CD4-positive, alpha-beta memory T cell (primary cell): ENCODE data around the gene FUOM. TPM values are rescaled to one million over a fixed set of nuclear protein-coding genes. Genes with fewer than 3 reads are reported as not detected.

ENCODE experiments used
- CTCF ChIA-PET: fragments of 350-600 bp; sonication (Branson Sonifier 250); formaldehyde crosslinking; loops from one replicate; lab custom pipeline; 2021; ENCODE audit warnings: inconsistent platforms; ENCODE audit not compliant: partially characterized antibody; lab: Charles Lee
- POLR2A ChIA-PET: fragments of 350-600 bp; sonication (Branson Sonifier 250); formaldehyde crosslinking; loops from one replicate; lab custom pipeline; 2021; ENCODE audit not compliant: partially characterized antibody; lab: Charles Lee
- DNase-seq, 5 donors: peaks; one replicate each; pipeline versions ENCODE4 v3.0.0 to v3.0.0-alpha.2; 2020 to 2022; ENCODE audit warnings: mixed read lengths in 1 of 5
- H3K27ac ChIP-seq: one replicate; pipeline ENCODE4 v1.7.0; 2013; ENCODE audit warnings: low read depth, low read length
- H3K27me3 ChIP-seq: 2 replicates; pipeline ENCODE4 v1.7.0; 2013; ENCODE audit warnings: mild to moderate bottlenecking, low read length, moderate library complexity; ENCODE audit not compliant: insufficient read depth
- H3K36me3 ChIP-seq: 2 replicates; pipeline ENCODE4 v1.7.0; 2013; ENCODE audit warnings: mild to moderate bottlenecking, low read length, moderate library complexity; ENCODE audit not compliant: insufficient read depth
- H3K4me1 ChIP-seq: 2 replicates; pipeline ENCODE4 v1.7.0; 2013; ENCODE audit warnings: mild to moderate bottlenecking, low read length, moderate library complexity; ENCODE audit not compliant: insufficient read depth
- H3K4me3 ChIP-seq, 2 donors: one replicate each; pipeline ENCODE4 v1.7.0; 2013; ENCODE audit warnings: low read length in 2 of 2, mild to moderate bottlenecking in 1 of 2
- H3K9me3 ChIP-seq, 2 donors: one replicate each; pipeline ENCODE4 v1.7.0; 2013; ENCODE audit warnings: low read length in 2 of 2, control low read depth in 1 of 2; ENCODE audit not compliant: control insufficient read depth in 1 of 2
- H3K27ac Mint-ChIP-seq, 7 donors: one replicate each; pipeline ENCODE4 v1.8.0; 2020 to 2021; ENCODE audit warnings: mixed read lengths in 7 of 7, mild to moderate bottlenecking in 6 of 7, inconsistent platforms in 3 of 7, moderate library complexity in 3 of 7
- H3K27me3 Mint-ChIP-seq, 2 donors: one replicate each; pipeline ENCODE4 v1.8.0; 2020 to 2021; ENCODE audit warnings: mixed read lengths in 2 of 2
- H3K36me3 Mint-ChIP-seq, 2 donors: one replicate each; pipeline ENCODE4 v1.8.0; 2020 to 2021; ENCODE audit warnings: mixed read lengths in 2 of 2, inconsistent platforms in 1 of 2, mild to moderate bottlenecking in 1 of 2
- H3K4me1 Mint-ChIP-seq, 4 donors: one replicate each; pipeline ENCODE4 v1.8.0; 2020 to 2021; ENCODE audit warnings: mixed read lengths in 4 of 4, mild to moderate bottlenecking in 1 of 4
- H3K4me3 Mint-ChIP-seq, 8 donors: one replicate each; pipeline ENCODE4 v1.8.0; 2020 to 2021; ENCODE audit warnings: mixed read lengths in 8 of 8, mild to moderate bottlenecking in 7 of 8, moderate library complexity in 6 of 8, inconsistent platforms in 3 of 8
- H3K9me3 Mint-ChIP-seq, 8 donors: one replicate each; pipeline ENCODE4 v1.8.0; 2020 to 2021; ENCODE audit warnings: mixed read lengths in 8 of 8, mild to moderate bottlenecking in 5 of 8, inconsistent platforms in 3 of 8, moderate library complexity in 1 of 8
- intact Hi-C: fragments of 100-400 bp; cut with micrococcal nuclease; formaldehyde crosslinking; loops from one replicate; pipeline ENCODE4 v1.15.1; 2023
- polyA plus RNA-seq, 2 donors: library from polyadenylated mRNA; unstranded; fragments of 300-500 nt; fragmentation: Illumina TruSeq; gene quantifications; one replicate each; pipeline ENCODE4 v1.2.3, GENCODE V29; 2021
- total RNA-seq, 2 experiments: library from RNA; stranded (reverse); gene quantifications; one replicate each; pipeline ENCODE4 v1.2.3, GENCODE V29; 2021

Gene FUOM
- total and polyA plus RNA-seq, 4 experiments from 2014 or later = 15.6 to 18.1 (median 16.7) TPM

- peak overlapping the region in 4 of 7 donors; percentile 3 to 87 (median 60) for H3K27ac Mint-ChIP-seq
- CTCF ChIA-PET = interaction anchor here (0.6 to 2.5 kb wide), 2 partner anchors 19 to 83 kb away, joined by 3 to 9 read pairs; no protein-coding TSS in a partner anchor
Measured at GRCh38 chr10:133310399-133310755, 47.4 kb downstream of the FUOM start.

GRCh38 chr10:133309720-133310398 lies 48.0 kb downstream of the FUOM start:
- no peak overlapping the region for H3K4me3 ChIP-seq
- CTCF ChIA-PET = interaction anchor here (2.5 kb wide), 1 partner anchor 20 kb away, joined by 9 read pairs; no protein-coding TSS in a partner anchor

More at GRCh38 chr10:133310399-133310755, 47.4 kb downstream of the FUOM start:
- peaks cover 4 to 37% of the 10 kb centered on the region in 2 donors for H3K36me3 Mint-ChIP-seq
- no peak overlapping the region for H3K4me3 ChIP-seq
- H3K27me3 ChIP-seq = no peaks in the 10 kb centered on the region
- POLR2A ChIA-PET = interaction anchor here (0.9 to 1.5 kb wide), 2 partner anchors 50 to 53 kb away, joined by 3 to 5 read pairs; no protein-coding TSS in a partner anchor
- peaks cover 0 to 5% (median 0%) of the 10 kb centered on the region in 8 donors for H3K9me3 Mint-ChIP-seq
- no peaks in the 10 kb centered on the region for H3K36me3 ChIP-seq
- H3K4me1 ChIP-seq = peaks cover 23% of the 10 kb centered on the region
- intact Hi-C loops = loop anchor here (10.0 kb wide), 1 partner anchor 406 kb away; no protein-coding TSS in a partner anchor
- H3K4me1 Mint-ChIP-seq = peaks cover 12 to 35% (median 24%) of the 10 kb centered on the region in 4 donors
- DNase-seq = no peak
- no peak overlapping the region for H3K27ac ChIP-seq
- no peaks in the 10 kb centered on the region for H3K9me3 ChIP-seq
- H3K27me3 Mint-ChIP-seq = peaks cover 0 to 6% of the 10 kb centered on the region in 2 donors
- peak overlapping the region in 4 of 8 donors; percentile 8 to 69 (median 14) for H3K4me3 Mint-ChIP-seq

GRCh38 chr10:133309100-133309719 lies 48.6 kb downstream of the FUOM start:
- H3K9me3 ChIP-seq = no peaks in the 10 kb centered on the region
- Mint-ChIP-seq H3K36me3 (peaks cover 4 to 38% of the 10 kb centered on the region in 2 donors), H3K4me3 (peak overlapping the region; percentile 67 to 83 (median 73)), H3K4me1 (peaks cover 17 to 42% (median 28%) of the 10 kb centered on the region in 4 donors), H3K27ac (peak overlapping the region; percentile 80 to 91 (median 87)), H3K27me3 (peaks cover 0 to 6% of the 10 kb centered on the region in 2 donors), H3K9me3 (peaks cover 0 to 5% (median 0%) of the 10 kb centered on the region in 8 donors)
- peak overlapping the region in 1 of 2 donors; percentile 87 for H3K4me3 ChIP-seq
- peak overlapping the region; percentile 97 for H3K27ac ChIP-seq
- no peaks in the 10 kb centered on the region for H3K27me3 ChIP-seq
- intact Hi-C loops = loop anchor here (1.0 to 2.0 kb wide), 5 partner anchors 28 to 772 kb away; partner anchors contain the start of genes CALY, ECHS1, INPP5A and MTG1
- ChIA-PET CTCF (interaction anchor here (2.5 kb wide), 1 partner anchor 20 kb away, joined by 9 read pairs; no protein-coding TSS in a partner anchor), POLR2A (interaction anchor here (3.0 kb wide), 1 partner anchor 31 kb away, joined by 18 read pairs; no protein-coding TSS in a partner anchor)
- H3K36me3 ChIP-seq = no peaks in the 10 kb centered on the region
- H3K4me1 ChIP-seq = peaks cover 23% of the 10 kb centered on the region
- peak; percentile 92 to 97 (median 94) for DNase-seq

More at GRCh38 chr10:133309720-133310398, 48.0 kb downstream of the FUOM start:
- H3K27ac ChIP-seq = peak overlapping the region; percentile 97
- Mint-ChIP-seq H3K4me1 (peaks cover 15 to 40% (median 28%) of the 10 kb centered on the region in 4 donors), H3K27ac (peak overlapping the region; percentile 31 to 91 (median 77)), H3K9me3 (peaks cover 0 to 5% (median 0%) of the 10 kb centered on the region in 8 donors), H3K4me3 (peak overlapping the region; percentile 21 to 83 (median 57)), H3K27me3 (peaks cover 0 to 6% of the 10 kb centered on the region in 2 donors), H3K36me3 (peaks cover 4 to 37% of the 10 kb centered on the region in 2 donors)
- no peaks in the 10 kb centered on the region for H3K27me3 ChIP-seq
- H3K4me1 ChIP-seq = peaks cover 23% of the 10 kb centered on the region
- no peaks in the 10 kb centered on the region for H3K36me3 ChIP-seq
- H3K9me3 ChIP-seq = no peaks in the 10 kb centered on the region
- DNase-seq = no peak
- POLR2A ChIA-PET = interaction anchor here (0.9 kb wide), 1 partner anchor 53 kb away, joined by 3 read pairs; no protein-coding TSS in a partner anchor
- intact Hi-C loops = loop anchor here (1.0 to 10.0 kb wide), 6 partner anchors 27 to 773 kb away; partner anchors contain the start of genes CALY, ECHS1, INPP5A and MTG1

DNA sequence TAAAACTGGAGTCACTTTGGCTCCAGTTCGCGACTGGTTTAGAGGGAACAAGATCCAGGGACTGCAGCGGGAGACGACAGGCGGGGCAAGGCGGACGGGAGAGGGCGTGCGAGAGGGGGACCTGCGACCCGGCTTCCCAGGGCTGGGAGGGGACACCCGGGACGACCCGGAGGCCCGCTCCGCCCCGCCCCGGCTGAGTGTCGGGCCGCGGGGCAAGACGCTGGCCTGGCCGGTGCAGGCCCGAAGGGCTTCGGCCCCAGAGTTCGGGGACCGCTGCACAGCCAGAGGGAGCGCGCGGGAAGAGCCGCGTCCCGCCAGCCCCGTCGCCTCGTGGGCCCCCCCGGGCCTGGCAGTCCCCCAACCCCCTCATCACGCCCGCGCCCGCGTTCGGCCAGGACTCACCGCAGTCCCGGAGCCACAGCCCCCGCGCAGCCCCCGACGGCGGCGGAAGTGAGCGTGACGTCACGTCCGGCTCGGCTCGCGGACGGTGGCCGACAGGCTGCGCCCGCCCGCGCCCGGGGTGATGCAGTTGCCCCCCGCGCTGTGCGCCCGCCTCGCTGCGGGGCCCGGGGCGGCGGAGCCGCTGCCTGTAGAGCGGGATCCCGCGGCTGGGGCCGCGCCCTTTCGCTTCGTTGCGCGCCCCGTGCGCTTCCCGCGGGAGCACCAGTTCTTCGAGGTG lies 49.3 kb downstream of the FUOM start, which contains the start of the genes TUBGCP2 and ZNF511:
Gene TUBGCP2, minus strand, starts transcription at position 452 of the 679 bp plus-strand sequence. CDS start 5,931 bp downstream, outside the sequence.
Gene ZNF511, plus strand, starts transcription at position 494 of the 679 bp plus-strand sequence. Its CDS starts 30 bp downstream, at position 524.
- Mint-ChIP-seq H3K27me3 (peaks cover 0 to 6% of the 10 kb centered on the region in 2 donors), H3K4me3 (peak within 1 kb of the TSS; percentile 91 to 99 (median 98)), H3K9me3 (peaks cover 0 to 6% (median 0%) of the 10 kb centered on the region in 8 donors), H3K36me3 (peaks cover 4 to 43% of the 10 kb centered on the region in 2 donors), H3K27ac (peak within 1 kb of the TSS; percentile 99 to 100 (median 100)), H3K4me1 (peaks cover 17 to 48% (median 27%) of the 10 kb centered on the region in 4 donors)
- intact Hi-C loops = loop anchor here (1.0 to 2.0 kb wide), 7 partner anchors 28 to 772 kb away; partner anchors contain the start of genes CALY, ECHS1, FUOM and INPP5A
- POLR2A ChIA-PET = interaction anchor here (1.2 to 3.0 kb wide), 11 partner anchors 20 to 82 kb away, joined by 3 to 18 read pairs (median 6); partner anchors contain the start of genes ADAM8 and CALY
- Histone ChIP-seq H3K27me3 (no peaks in the 10 kb centered on the region), H3K36me3 (no peaks in the 10 kb centered on the region), H3K9me3 (no peaks in the 10 kb centered on the region), H3K4me1 (peaks cover 23% of the 10 kb centered on the region), H3K27ac (peak within 1 kb of the TSS; percentile 97), H3K4me3 (peak within 1 kb of the TSS; percentile 80 to 87)
- CTCF ChIA-PET = interaction anchor here (0.6 to 3.3 kb wide), 22 partner anchors 7 to 204 kb away, joined by 3 to 28 read pairs (median 7); partner anchors contain the start of gene ADAM8
- DNase-seq = peak; percentile 90 to 97 (median 95)

DNA sequence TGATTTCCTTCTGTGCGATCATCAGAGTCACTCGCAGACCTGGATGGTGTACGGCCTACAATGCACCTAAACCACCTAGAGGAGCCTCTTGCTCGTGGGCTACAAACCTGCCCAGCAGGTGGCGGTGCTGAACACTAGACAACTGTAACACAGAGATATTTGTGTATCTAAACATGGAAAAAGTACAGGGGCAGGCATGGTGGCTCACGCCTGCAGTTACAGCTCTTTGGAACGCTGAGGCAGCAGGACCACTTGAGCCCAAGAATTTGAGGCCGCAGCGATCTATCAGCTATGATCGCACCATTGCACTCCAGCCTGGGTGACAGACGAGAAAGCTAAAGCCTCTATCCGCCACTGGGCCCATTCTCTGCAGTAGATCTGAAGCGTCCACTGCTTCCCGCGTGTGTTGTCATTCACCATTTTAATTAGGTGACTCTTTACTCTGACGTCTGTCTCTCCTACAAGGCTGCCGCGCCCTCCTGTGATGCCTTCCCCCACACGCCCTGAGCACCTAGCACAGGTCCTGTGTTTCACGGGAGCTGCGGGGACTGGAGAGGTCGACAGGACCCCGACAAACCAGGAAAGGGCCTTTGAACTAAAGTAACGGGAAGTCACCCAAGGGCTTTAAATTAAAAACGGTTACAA lies 49.9 kb downstream of the FUOM start:
- ChIA-PET CTCF (interaction anchor here (0.6 to 3.3 kb wide), 23 partner anchors 8 to 205 kb away, joined by 3 to 28 read pairs (median 7); partner anchors contain the start of gene ADAM8), POLR2A (interaction anchor here (0.6 to 3.0 kb wide), 14 partner anchors 19 to 83 kb away, joined by 3 to 18 read pairs (median 5); partner anchors contain the start of genes ADAM8 and CALY)
- Histone ChIP-seq H3K9me3 (no peaks in the 10 kb centered on the region), H3K27me3 (no peaks in the 10 kb centered on the region), H3K27ac (peak overlapping the region; percentile 97), H3K36me3 (no peaks in the 10 kb centered on the region), H3K4me1 (peaks cover 23% of the 10 kb centered on the region), H3K4me3 (peak overlapping the region; percentile 80 to 87)
- Mint-ChIP-seq H3K36me3 (peaks cover 4 to 42% of the 10 kb centered on the region in 2 donors), H3K27me3 (peaks cover 0 to 6% of the 10 kb centered on the region in 2 donors), H3K9me3 (peaks cover 0 to 6% (median 0%) of the 10 kb centered on the region in 8 donors), H3K4me1 (peaks cover 17 to 51% (median 27%) of the 10 kb centered on the region in 4 donors), H3K27ac (peak overlapping the region; percentile 99 to 100 (median 100)), H3K4me3 (peak overlapping the region; percentile 91 to 99 (median 98))
- DNase-seq = peak; percentile 87 to 95 (median 90)
- intact Hi-C loops = loop anchor here (1.0 to 2.0 kb wide), 9 partner anchors 10 to 771 kb away; partner anchors contain the start of genes CALY, FUOM, INPP5A and MTG1
